Measurements from ENCODE around the gene MPP2.

Gene MPP2

DNA sequence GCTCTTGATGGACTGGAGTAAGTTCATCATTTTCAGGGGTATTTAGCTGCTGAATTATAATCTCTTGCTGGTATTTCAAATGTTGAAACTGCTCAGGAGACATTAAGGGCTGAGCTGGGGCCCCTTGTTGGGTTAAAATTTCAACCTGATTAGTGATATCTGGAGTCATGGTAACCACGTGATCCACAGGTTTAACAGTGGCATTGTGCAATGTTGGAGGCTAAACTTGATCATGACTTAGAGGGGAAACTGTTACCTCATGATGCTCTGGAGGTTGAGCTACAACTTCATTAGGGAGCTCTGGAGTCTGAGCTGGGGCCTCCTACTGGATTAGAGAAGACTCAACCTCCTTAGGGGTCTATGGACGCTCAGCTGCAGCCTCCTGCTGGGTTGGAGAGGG is 17.2 kb upstream of the MPP2 start (continued):
- TF ChIP-seq ZNF423 (tag by site-specific recombination; IDR thresholded peaks at IDR 0.05) (no peak), ZNF785 (tag by site-specific recombination; IDR thresholded peaks at IDR 0.05) (no peak), KLF10 (tag by site-specific recombination; IDR thresholded peaks at IDR 0.05) (no peak), ZBTB48 (tag by site-specific recombination; IDR thresholded peaks at IDR 0.05) (no peak)

DNA sequence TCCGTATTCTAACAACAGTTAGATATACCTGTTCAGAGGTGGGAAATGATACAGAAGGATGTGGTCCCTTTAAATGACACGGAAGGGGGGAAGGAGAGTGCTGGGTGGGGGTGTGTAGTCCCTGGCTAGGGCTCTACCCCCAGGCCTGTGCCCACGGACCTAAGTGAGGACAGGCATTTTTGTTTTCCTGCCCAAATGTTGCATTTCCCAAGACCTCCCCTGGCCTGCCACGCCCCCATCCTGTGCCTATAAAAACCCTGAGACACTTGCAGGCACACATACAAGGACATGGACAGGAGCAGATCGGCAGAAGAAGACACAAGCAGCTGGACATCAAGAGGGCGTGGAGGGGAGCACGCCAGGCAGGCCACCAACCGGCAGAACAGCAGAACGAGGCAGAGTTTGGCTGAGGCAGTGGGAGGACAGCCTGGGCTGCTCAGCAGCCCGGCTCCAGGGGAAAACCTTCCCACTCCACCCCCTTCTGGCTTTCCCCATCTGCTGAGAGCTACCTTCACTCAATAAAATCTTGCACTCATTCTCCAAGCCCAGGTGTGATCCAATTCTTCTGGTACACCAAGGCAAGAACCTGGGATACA is 13.3 kb upstream of the MPP2 start:
- Histone ChIP-seq H3K4me1 (ENCODE audit: control insufficient read depth, insufficient read depth, low read length) (no peaks in the 10 kb centered on the region), H3K36me3 (ENCODE audit: control insufficient read depth in 2 of 2, insufficient read depth in 1 of 2, low read length in 2 of 2) (no peaks in the 10 kb centered on the region), H3K9me3 (ENCODE audit: control insufficient read depth, insufficient read depth, low read depth, low read length) (no peaks in the 10 kb centered on the region), H3K27ac (ENCODE audit: extremely low read depth, low read depth, low read length) (no peak overlapping the region), H3K4me3 (ENCODE audit: low read depth, low read length) (no peak overlapping the region)
- ChIA-PET POLR2A (no interaction called here), CTCF (interaction anchor here (0.7 to 1.4 kb wide), 5 partner anchors 10 to 1188 kb away, joined by 3 to 6 read pairs (median 4); no protein-coding TSS in a partner anchor)
- TF ChIP-seq ZFP41 (tag by site-specific recombination; IDR thresholded peaks at IDR 0.05; ENCODE audit: borderline replicate concordance) = no peak
- TF ChIP-seq SP3 (tag by site-specific recombination; IDR thresholded peaks at IDR 0.05) = no peak
- TF ChIP-seq, protein P1, sequence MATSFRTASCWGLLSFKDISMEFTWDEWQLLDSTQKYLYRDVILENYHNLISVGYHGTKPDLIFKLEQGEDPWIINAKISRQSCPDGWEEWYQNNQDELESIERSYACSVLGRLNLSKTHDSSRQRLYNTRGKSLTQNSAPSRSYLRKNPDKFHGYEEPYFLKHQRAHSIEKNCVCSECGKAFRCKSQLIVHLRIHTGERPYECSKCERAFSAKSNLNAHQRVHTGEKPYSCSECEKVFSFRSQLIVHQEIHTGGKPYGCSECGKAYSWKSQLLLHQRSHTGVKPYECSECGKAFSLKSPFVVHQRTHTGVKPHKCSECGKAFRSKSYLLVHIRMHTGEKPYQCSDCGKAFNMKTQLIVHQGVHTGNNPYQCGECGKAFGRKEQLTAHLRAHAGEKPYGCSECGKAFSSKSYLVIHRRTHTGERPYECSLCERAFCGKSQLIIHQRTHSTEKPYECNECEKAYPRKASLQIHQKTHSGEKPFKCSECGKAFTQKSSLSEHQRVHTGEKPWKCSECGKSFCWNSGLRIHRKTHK (tag by site-specific recombination; IDR thresholded peaks at IDR 0.05) = no peak
- peak; percentile 65 for TF ChIP-seq EGR2 (tag by site-specific recombination; IDR thresholded peaks at IDR 0.05; ENCODE audit: low read depth)
- TF ChIP-seq, protein P2, sequence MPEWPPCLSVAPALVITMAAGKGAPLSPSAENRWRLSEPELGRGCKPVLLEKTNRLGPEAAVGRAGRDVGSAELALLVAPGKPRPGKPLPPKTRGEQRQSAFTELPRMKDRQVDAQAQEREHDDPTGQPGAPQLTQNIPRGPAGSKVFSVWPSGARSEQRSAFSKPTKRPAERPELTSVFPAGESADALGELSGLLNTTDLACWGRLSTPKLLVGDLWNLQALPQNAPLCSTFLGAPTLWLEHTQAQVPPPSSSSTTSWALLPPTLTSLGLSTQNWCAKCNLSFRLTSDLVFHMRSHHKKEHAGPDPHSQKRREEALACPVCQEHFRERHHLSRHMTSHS (tag by site-specific recombination; IDR thresholded peaks at IDR 0.05) = no peak
- TF ChIP-seq, protein P3, sequence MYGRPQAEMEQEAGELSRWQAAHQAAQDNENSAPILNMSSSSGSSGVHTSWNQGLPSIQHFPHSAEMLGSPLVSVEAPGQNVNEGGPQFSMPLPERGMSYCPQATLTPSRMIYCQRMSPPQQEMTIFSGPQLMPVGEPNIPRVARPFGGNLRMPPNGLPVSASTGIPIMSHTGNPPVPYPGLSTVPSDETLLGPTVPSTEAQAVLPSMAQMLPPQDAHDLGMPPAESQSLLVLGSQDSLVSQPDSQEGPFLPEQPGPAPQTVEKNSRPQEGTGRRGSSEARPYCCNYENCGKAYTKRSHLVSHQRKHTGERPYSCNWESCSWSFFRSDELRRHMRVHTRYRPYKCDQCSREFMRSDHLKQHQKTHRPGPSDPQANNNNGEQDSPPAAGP (tag by site-specific recombination; IDR thresholded peaks at IDR 0.05) = no peak
- TF ChIP-seq KLF9 (tag by site-specific recombination; IDR thresholded peaks at IDR 0.05; ENCODE audit: low read depth) = peak; percentile 66
- TF ChIP-seq MYNN (tag by site-specific recombination; IDR thresholded peaks at IDR 0.05; ENCODE audit: borderline replicate concordance) = no peak
- no peak for TF ChIP-seq ZNF777 (tag by site-specific recombination; IDR thresholded peaks at IDR 0.05; ENCODE audit: borderline replicate concordance)
- TF ChIP-seq ZNF670 (tag by site-specific recombination; IDR thresholded peaks at IDR 0.05; ENCODE audit: low read depth) = no peak
- no peak for TF ChIP-seq ZNF701 (tag by site-specific recombination; IDR thresholded peaks at IDR 0.05)
- no peak for TF ChIP-seq ZNF792 (tag by site-specific recombination; IDR thresholded peaks at IDR 0.05)
- TF ChIP-seq KLF10 (tag by site-specific recombination; IDR thresholded peaks at IDR 0.05) = peak; percentile 47
- peak; percentile 69 for TF ChIP-seq ZFHX2 (tag by site-specific recombination; conservative IDR thresholded peaks at IDR 0.05)
- no peak for TF ChIP-seq ZNF221 (tag by site-specific recombination; IDR thresholded peaks at IDR 0.05; ENCODE audit: borderline replicate concordance)
- no peak for TF ChIP-seq ZNF311 (tag by site-specific recombination; IDR thresholded peaks at IDR 0.05; ENCODE audit: borderline replicate concordance)
- no peak for TF ChIP-seq ZNF549 (tag by site-specific recombination; IDR thresholded peaks at IDR 0.05)
- TF ChIP-seq, protein P4, sequence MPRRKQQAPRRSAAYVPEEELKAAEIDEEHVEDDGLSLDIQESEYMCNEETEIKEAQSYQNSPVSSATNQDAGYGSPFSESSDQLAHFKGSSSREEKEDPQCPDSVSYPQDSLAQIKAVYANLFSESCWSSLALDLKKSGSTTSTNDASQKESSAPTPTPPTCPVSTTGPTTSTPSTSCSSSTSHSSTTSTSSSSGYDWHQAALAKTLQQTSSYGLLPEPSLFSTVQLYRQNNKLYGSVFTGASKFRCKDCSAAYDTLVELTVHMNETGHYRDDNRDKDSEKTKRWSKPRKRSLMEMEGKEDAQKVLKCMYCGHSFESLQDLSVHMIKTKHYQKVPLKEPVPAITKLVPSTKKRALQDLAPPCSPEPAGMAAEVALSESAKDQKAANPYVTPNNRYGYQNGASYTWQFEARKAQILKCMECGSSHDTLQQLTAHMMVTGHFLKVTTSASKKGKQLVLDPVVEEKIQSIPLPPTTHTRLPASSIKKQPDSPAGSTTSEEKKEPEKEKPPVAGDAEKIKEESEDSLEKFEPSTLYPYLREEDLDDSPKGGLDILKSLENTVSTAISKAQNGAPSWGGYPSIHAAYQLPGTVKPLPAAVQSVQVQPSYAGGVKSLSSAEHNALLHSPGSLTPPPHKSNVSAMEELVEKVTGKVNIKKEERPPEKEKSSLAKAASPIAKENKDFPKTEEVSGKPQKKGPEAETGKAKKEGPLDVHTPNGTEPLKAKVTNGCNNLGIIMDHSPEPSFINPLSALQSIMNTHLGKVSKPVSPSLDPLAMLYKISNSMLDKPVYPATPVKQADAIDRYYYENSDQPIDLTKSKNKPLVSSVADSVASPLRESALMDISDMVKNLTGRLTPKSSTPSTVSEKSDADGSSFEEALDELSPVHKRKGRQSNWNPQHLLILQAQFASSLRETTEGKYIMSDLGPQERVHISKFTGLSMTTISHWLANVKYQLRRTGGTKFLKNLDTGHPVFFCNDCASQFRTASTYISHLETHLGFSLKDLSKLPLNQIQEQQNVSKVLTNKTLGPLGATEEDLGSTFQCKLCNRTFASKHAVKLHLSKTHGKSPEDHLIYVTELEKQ (tag by site-specific recombination; IDR thresholded peaks at IDR 0.05; ENCODE audit: borderline replicate concordance) = no peak
- TF ChIP-seq, protein P5, sequence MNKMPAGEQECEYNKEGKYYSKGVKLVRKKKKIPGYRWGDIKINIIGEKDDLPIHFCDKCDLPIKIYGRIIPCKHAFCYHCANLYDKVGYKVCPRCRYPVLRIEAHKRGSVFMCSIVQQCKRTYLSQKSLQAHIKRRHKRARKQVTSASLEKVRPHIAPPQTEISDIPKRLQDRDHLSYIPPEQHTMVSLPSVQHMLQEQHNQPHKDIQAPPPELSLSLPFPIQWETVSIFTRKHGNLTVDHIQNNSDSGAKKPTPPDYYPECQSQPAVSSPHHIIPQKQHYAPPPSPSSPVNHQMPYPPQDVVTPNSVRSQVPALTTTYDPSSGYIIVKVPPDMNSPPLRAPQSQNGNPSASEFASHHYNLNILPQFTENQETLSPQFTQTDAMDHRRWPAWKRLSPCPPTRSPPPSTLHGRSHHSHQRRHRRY (tag by site-specific recombination; IDR thresholded peaks at IDR 0.05) = no peak
- TF ChIP-seq ZNF48 (tag by site-specific recombination; IDR thresholded peaks at IDR 0.05) = no peak
- TF ChIP-seq GLIS1 (tag by site-specific recombination; IDR thresholded peaks at IDR 0.05) = peak; percentile 56
- no peak for TF ChIP-seq ZNF776 (tag by site-specific recombination; IDR thresholded peaks at IDR 0.05; ENCODE audit: borderline replicate concordance)
- TF ChIP-seq KLF16 (tag by site-specific recombination; IDR thresholded peaks at IDR 0.05) = no peak
- TF ChIP-seq ZNF350 (tag by site-specific recombination; IDR thresholded peaks at IDR 0.05) = no peak
- TF ChIP-seq ZNF544 (tag by site-specific recombination; IDR thresholded peaks at IDR 0.05) = no peak
- TF ChIP-seq ZNF121 (tag by site-specific recombination; IDR thresholded peaks at IDR 0.05) = no peak
- no peak for TF ChIP-seq ZNF138 (tag by site-specific recombination; IDR thresholded peaks at IDR 0.05; ENCODE audit: borderline replicate concordance)
